Neutrophil (primary cell): ENCODE results near the gene UTRN.

Experiments used
- H3K27ac ChIP-seq: fragments of 200-600 bp; sonication (generic); 2 replicates; pipeline ENCODE4 v1.5.1; 2016; ENCODE audit warnings: mild to moderate bottlenecking, moderate library complexity
- H3K27me3 ChIP-seq: fragments of 200-600 bp; sonication (generic); 2 replicates; pipeline ENCODE4 v1.6.0; 2016; ENCODE audit warnings: mild to moderate bottlenecking
- H3K36me3 ChIP-seq: fragments of 200-600 bp; sonication (generic); 2 replicates; pipeline ENCODE4 v1.5.1; 2017
- H3K4me1 ChIP-seq, 2 experiments: fragments of 200-600 bp in 1 of 2; sonication (generic) in 1 of 2; 1 replicate in 1 of 2; 2 replicates in 1 of 2; pipeline versions ENCODE4 v1.5.1 to v1.6.1; 2013 to 2016; ENCODE audit warnings: low read depth in 1 of 2, low read length in 1 of 2, mild to moderate bottlenecking in 1 of 2, moderate library complexity in 1 of 2; ENCODE audit not compliant: control insufficient read depth in 1 of 2, insufficient read depth in 1 of 2
- H3K4me3 ChIP-seq, 2 experiments: fragments of 200-600 bp in 1 of 2; sonication (generic) in 1 of 2; 1 replicate in 1 of 2; 2 replicates in 1 of 2; pipeline ENCODE4 v1.5.1; 2013 to 2016; ENCODE audit warnings: low read depth in 1 of 2, low read length in 1 of 2, mild to moderate bottlenecking in 1 of 2, moderate library complexity in 1 of 2
- H3K9me3 ChIP-seq: fragments of 200-600 bp; sonication (generic); 2 replicates; pipeline ENCODE4 v1.5.1; 2016
- TF ChIP-seq, protein P1 (sequence below): fragments of 200-600 bp; sonication (generic); IDR thresholded peaks from 2 replicates; pipeline ENCODE4 v1.5.1; 2016; ENCODE audit warnings: antibody characterized with exemption

UTRN gene

DNA sequence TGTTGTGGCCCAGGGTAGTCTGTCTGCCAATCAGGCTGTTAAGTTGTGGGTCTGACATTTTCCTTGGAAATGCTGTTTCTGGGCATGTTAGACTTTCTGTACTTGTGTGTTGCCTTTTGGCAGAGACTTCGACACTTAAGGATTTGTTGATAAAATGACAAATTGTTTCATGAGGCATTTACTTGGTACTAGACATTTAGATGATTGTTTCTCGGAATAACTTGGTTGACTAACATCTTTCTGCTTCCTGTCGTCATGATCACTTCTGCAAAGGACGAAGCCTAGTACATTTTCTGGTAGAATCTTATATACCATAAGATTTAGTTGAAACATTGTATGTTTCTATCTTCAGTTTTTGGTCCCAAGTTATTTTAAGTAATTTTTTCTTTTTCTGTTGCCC lies 34.1 kb downstream of the UTRN start:
- Histone ChIP-seq H3K36me3 (peaks cover 5% of the 10 kb centered on the region), H3K27ac (peak overlapping the region; percentile 4)

DNA sequence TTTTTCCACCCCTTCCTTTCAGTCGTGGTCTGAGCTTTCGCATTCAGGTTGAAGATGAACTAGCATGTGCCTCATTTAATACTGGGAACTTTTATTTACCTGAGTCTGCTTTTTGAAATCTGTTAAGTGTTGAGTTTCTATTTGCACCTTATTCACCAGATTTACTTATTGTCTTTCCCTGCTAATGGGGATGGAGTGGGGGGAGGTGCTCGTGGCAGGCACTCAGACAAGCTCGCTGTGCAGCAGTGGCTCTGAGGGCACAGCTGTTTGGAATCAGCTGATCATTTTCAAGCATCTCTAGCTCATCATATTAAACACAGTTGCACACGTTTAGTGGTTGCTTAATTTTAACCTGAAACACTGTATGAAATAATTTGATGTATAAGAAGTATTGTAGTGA lies 35.6 kb downstream of the UTRN start:
- H3K4me1 ChIP-seq: peaks cover 0 to 3% of the 10 kb centered on the region in 2 experiments
- peaks cover 1% of the 10 kb centered on the region for H3K36me3 ChIP-seq
- H3K27ac ChIP-seq: no peak overlapping the region
- TF ChIP-seq, protein P1, sequence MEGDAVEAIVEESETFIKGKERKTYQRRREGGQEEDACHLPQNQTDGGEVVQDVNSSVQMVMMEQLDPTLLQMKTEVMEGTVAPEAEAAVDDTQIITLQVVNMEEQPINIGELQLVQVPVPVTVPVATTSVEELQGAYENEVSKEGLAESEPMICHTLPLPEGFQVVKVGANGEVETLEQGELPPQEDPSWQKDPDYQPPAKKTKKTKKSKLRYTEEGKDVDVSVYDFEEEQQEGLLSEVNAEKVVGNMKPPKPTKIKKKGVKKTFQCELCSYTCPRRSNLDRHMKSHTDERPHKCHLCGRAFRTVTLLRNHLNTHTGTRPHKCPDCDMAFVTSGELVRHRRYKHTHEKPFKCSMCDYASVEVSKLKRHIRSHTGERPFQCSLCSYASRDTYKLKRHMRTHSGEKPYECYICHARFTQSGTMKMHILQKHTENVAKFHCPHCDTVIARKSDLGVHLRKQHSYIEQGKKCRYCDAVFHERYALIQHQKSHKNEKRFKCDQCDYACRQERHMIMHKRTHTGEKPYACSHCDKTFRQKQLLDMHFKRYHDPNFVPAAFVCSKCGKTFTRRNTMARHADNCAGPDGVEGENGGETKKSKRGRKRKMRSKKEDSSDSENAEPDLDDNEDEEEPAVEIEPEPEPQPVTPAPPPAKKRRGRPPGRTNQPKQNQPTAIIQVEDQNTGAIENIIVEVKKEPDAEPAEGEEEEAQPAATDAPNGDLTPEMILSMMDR: no peak
- no peaks in the 10 kb centered on the region for H3K27me3 ChIP-seq
- no peaks in the 10 kb centered on the region for H3K9me3 ChIP-seq
- no peak overlapping the region for H3K4me3 ChIP-seq

More for the DNA sequence above, 34.1 kb downstream of the UTRN start:
- H3K9me3 ChIP-seq: no peaks in the 10 kb centered on the region
- TF ChIP-seq, protein P1: no peak
- no peak overlapping the region for H3K4me3 ChIP-seq
- no peaks in the 10 kb centered on the region for H3K27me3 ChIP-seq
- H3K4me1 ChIP-seq: peaks cover 0 to 3% of the 10 kb centered on the region in 2 experiments

DNA sequence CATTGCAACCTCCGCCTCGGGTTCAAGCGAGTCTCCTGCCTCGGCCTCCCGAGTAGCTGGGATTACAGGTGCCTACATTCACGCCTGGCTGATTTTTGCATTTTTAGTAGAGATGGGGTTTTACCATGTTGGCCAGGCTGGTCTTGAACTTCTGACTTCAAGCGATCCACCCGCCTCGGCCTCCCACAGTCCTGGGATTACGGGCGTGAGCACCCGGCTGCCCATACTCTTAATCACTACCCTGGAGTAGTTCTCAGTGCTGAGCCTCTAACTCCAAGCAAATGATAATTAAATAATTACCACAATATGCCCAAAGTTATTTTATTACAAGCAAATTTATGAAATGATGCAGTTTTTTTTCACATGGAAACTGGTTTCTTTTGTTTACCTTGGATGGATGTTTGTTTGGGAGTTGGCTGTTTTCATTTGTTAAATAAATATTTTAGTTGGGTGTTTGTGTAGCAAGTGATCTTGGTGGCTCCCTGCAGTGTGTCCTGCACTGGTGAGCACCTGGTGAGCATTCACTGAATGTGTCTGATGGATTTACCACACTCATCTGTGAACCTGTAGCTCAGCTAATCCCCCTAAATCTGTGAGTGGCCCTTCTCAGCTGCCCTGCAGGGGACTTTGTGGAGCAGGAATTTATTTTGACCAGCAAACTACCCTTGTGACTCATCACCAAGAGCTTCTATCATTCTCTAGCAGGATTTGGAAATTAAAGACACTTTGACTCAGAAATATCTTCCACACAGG lies 36.9 kb downstream of the UTRN start:
- TF ChIP-seq, protein P1: no peak
- peaks cover 0 to 3% of the 10 kb centered on the region in 2 experiments for H3K4me1 ChIP-seq
- no peaks in the 10 kb centered on the region for H3K27me3 ChIP-seq
- no peaks in the 10 kb centered on the region for H3K36me3 ChIP-seq
- no peaks in the 10 kb centered on the region for H3K9me3 ChIP-seq
- H3K4me3 ChIP-seq: no peak overlapping the region
- no peak overlapping the region for H3K27ac ChIP-seq

DNA sequence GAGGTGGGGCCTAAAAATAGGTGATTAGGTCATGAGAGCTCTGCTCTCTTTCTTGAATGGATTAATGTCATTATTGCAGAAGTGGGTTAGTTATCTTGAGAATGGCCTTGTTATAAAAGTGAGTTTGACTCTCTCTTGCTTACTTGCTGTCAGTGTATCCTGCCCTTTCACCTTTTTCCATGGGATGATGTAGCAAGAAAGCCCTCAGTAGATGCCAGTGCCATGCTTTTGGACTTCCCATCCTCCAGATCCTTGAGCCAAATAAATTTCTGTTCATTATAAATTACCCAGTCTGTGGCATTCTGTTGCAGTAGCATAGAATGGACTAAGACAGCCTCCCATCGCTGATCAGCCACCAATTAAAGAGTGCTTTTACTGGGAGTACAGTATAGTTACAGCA lies 40.1 kb downstream of the UTRN start:
- H3K27ac ChIP-seq: no peak overlapping the region
- no peaks in the 10 kb centered on the region for H3K27me3 ChIP-seq
- H3K4me1 ChIP-seq: no peaks in the 10 kb centered on the region
- TF ChIP-seq, protein P1: no peak
- no peaks in the 10 kb centered on the region for H3K36me3 ChIP-seq
- no peaks in the 10 kb centered on the region for H3K9me3 ChIP-seq
- H3K4me3 ChIP-seq: no peak overlapping the region

DNA sequence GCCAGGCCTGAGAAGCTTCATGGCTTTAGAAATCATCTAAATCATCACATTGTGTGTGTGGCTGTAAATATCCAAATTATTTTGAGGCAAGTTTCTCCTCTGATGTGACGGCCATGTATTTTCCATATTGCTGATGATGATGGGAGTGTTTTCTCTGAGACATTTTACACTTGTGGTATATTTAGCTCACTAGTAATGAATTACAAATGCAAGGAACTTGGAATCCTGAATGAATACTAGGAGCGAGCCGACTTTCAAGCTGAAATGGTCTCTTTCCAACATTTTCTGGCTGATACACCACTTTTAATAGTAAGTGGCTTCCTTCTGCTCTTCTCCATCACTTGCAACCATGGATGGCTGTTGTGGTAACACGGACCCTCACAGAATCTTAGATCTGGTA lies 41.3 kb downstream of the UTRN start:
- no peak overlapping the region for H3K4me3 ChIP-seq
- no peaks in the 10 kb centered on the region for H3K4me1 ChIP-seq
- no peaks in the 10 kb centered on the region for H3K36me3 ChIP-seq
- no peaks in the 10 kb centered on the region for H3K27me3 ChIP-seq
- TF ChIP-seq, protein P1: no peak
- no peaks in the 10 kb centered on the region for H3K9me3 ChIP-seq
- no peak overlapping the region for H3K27ac ChIP-seq
